D721Med (cell line): ENCODE results near the gene MBOAT2.

ENCODE experiments used
- DNase-seq: peaks from one replicate; pipeline ENCODE4 v3.0.0; 2011; ENCODE audit warnings: low spot score; ENCODE audit not compliant: insufficient read length
- FAIRE-seq: peaks from 2 replicates; lab custom pipeline; 2011; peaks lifted over from hg19 to GRCh38; lab: Jason Lieb, UNC
- CTCF ChIP-seq: IDR thresholded peaks from 2 replicates; pipeline ENCODE4 v1.5.1; 2012; ENCODE audit warnings: mild to moderate bottlenecking, control low read depth; ENCODE audit not compliant: insufficient read depth; ENCODE audit errors: missing control alignments

Gene MBOAT2

GRCh38 chr2:9017411-9017810, 13.9 kb upstream of the MBOAT2 start:
- no peak for TF ChIP-seq CTCF
- DNase-seq (no peak), FAIRE-seq (no peak)

DNA sequence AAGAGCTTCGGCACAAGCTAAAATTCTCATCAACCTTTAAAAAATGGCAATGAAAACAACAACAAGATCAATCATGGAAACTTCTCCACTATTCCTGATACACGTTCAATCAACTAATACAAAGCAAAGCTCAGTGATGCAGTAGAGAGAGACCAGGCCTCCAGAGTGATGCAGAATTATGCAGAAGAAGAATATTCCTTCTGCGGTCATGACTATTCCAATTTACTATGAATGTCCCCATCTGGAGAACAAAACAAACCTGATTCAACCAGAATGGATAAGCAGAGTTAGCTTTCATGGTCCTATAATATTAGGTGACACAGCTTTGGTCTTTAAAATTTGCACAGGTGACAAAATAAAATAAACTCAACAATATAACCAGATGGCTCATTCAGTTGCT, 12.5 kb upstream of the MBOAT2 start:
- no peak for FAIRE-seq
- no peak for DNase-seq
- no peak for TF ChIP-seq CTCF

GRCh38 chr2:9013403-9013802, 9.9 kb upstream of the MBOAT2 start:
- DNase-seq (no peak), FAIRE-seq (peak; percentile 35)
- no peak for TF ChIP-seq CTCF

GRCh38 chr2:9010866-9011265, 7.4 kb upstream of the MBOAT2 start:
- no peak for FAIRE-seq
- TF ChIP-seq CTCF, result no peak
- no peak for DNase-seq

DNA sequence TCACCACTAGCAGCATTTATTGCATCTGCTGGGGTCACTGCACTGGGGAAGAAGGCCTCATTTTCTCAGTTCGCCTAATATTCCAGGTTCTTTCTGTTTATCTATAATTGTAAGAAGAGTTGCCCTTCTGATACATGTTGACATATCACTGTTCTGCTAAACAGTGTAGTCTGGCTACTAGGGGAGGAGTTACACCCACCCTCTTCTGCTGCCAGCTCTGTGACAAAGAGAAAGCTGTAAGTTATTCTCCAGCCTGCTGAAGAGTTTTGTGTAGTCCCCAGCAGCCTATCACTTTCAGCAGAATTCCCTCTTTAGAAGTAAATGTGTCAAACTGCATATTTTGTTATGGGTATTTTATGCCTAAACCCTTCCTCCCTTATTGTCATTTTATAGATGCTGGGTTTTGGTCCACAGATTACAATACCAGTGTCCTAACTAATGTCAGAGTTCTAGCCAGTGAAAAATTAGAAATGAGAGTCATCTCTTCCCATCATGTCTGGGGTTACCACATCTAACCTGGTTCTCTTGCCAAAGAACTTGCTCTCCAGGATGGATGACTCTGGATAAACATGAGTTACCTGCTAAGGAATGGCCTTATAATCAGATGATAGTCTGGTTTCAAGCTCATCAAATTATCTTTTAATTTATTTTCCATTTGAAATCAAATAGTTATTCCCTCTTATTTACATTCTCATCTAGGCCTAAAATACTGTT, 5.6 kb upstream of the MBOAT2 start:
- TF ChIP-seq CTCF, result no peak
- no peak for FAIRE-seq
- no peak for DNase-seq

GRCh38 chr2:9006368-9006767, 2.9 kb upstream of the MBOAT2 start:
- no peak for TF ChIP-seq CTCF
- no peak for FAIRE-seq

More at GRCh38 chr2:9006368-9006767, 2.9 kb upstream of the MBOAT2 start:
- DNase-seq, result no peak
